Gastroesophageal sphincter (tissue), 4 donors: ENCODE data around the gene MAP3K3. TPM values are rescaled to one million over a fixed set of nuclear protein-coding genes. Genes with fewer than 3 reads are reported as not detected.

Experiments
- ATAC-seq: fragments of 150-250 bp; one replicate; pipeline ENCODE4 v1.9.1; 2016; ENCODE audit warnings: mild to moderate bottlenecking, moderate library complexity
- H3K27ac ChIP-seq, 4 donors: fragments of 200-600 bp; sonication (generic) in 3 of 4; 1 replicate in 3 of 4; 2 replicates in 1 of 4; pipeline ENCODE4 v1.5.1; 2016 to 2019
- H3K27me3 ChIP-seq: fragments of 200-600 bp; sonication (generic); one replicate; pipeline ENCODE4 v1.5.1; 2019
- H3K36me3 ChIP-seq, 2 donors: fragments of 200-600 bp; sonication (generic); one replicate each; pipeline ENCODE4 v1.5.1; 2019; ENCODE audit warnings: control low read depth in 1 of 2
- H3K4me1 ChIP-seq, 3 donors: fragments of 200-600 bp; sonication (generic); 1 replicate in 2 of 3; 2 replicates in 1 of 3; pipeline ENCODE4 v1.5.1; 2016 to 2019; ENCODE audit warnings: control low read depth in 2 of 3
- H3K4me3 ChIP-seq, 2 donors: fragments of 200-600 bp; sonication (generic); one replicate each; pipeline ENCODE4 v1.5.1; 2019; ENCODE audit warnings: mild to moderate bottlenecking in 1 of 2, moderate library complexity in 1 of 2
- H3K9me3 ChIP-seq, 3 donors: fragments of 200-600 bp; sonication (generic); one replicate each; pipeline ENCODE4 v1.5.1; 2017 to 2019; ENCODE audit warnings: control low read depth in 2 of 3
- EP300 ChIP-seq: sonication (generic); formaldehyde crosslinking; IDR thresholded peaks from one replicate; pipeline ENCODE4 v1.6.1; 2017; ENCODE audit warnings: antibody characterized with exemption, mild to moderate bottlenecking
- POLR2A ChIP-seq, 2 donors: fragments of 450-650 bp; IDR thresholded peaks; one replicate each; pipeline ENCODE4 v1.6.1; 2017; ENCODE audit warnings: antibody characterized with exemption in 2 of 2, mild to moderate bottlenecking in 2 of 2, moderate library complexity in 1 of 2
- POLR2AphosphoS5 ChIP-seq: sonication (generic); formaldehyde crosslinking; IDR thresholded peaks from one replicate; pipeline ENCODE4 v1.6.1; 2017; ENCODE audit warnings: antibody characterized with exemption
- WGBS, 2 donors: methylation state at CpG; one replicate each; pipeline ENCODE4 v1.1.5; 2018; ENCODE audit warnings: low coverage in 1 of 2; 5-methylcytosine and 5-hydroxymethylcytosine counted together
- total RNA-seq, 4 donors: library from RNA; depleted of rRNA; stranded (reverse); fragments of >200 nt; gene quantifications; one replicate each; pipeline ENCODE4 v1.1.0, GENCODE V29; 2016
- TF ChIP-seq, protein P1 (sequence below), 4 experiments: fragments of 200-600 bp in 2 of 4; fragments of 450-650 bp in 2 of 4; sonication (generic) in 1 of 4; IDR thresholded peaks; one replicate each; pipeline ENCODE4 v1.5.1; 2017 to 2019; ENCODE audit warnings: antibody characterized with exemption in 4 of 4, mild to moderate bottlenecking in 2 of 4, moderate library complexity in 2 of 4

Gene MAP3K3
- total RNA-seq, 4 donors from 2014 or later = 64.9 to 108 (median 85.7) TPM

- H3K27me3 ChIP-seq = no peaks in the 10 kb centered on the region
- H3K4me1 ChIP-seq = peaks cover 0 to 70% (median 19%) of the 10 kb centered on the region in 3 donors
- peak overlapping the region; percentile 26 to 72 for H3K4me3 ChIP-seq
- H3K36me3 ChIP-seq = peaks cover 0 to 30% of the 10 kb centered on the region in 2 donors
- WGBS, 2 donors = no CpG with 5 or more reads among the region's 45 CpGs
- TF ChIP-seq, protein P1, sequence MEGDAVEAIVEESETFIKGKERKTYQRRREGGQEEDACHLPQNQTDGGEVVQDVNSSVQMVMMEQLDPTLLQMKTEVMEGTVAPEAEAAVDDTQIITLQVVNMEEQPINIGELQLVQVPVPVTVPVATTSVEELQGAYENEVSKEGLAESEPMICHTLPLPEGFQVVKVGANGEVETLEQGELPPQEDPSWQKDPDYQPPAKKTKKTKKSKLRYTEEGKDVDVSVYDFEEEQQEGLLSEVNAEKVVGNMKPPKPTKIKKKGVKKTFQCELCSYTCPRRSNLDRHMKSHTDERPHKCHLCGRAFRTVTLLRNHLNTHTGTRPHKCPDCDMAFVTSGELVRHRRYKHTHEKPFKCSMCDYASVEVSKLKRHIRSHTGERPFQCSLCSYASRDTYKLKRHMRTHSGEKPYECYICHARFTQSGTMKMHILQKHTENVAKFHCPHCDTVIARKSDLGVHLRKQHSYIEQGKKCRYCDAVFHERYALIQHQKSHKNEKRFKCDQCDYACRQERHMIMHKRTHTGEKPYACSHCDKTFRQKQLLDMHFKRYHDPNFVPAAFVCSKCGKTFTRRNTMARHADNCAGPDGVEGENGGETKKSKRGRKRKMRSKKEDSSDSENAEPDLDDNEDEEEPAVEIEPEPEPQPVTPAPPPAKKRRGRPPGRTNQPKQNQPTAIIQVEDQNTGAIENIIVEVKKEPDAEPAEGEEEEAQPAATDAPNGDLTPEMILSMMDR (IDR thresholded peaks at IDR 0.05) = no peak
- TF ChIP-seq POLR2A (IDR thresholded peaks at IDR 0.05) (no peak), POLR2AphosphoS5 (no peak), EP300 (no peak)
- peak overlapping the region in 3 of 4 donors; percentile 76 to 78 (median 77) for H3K27ac ChIP-seq
- H3K9me3 ChIP-seq = no peaks in the 10 kb centered on the region
- no peak for ATAC-seq
These were observed 76.8 kb downstream of the MAP3K3 start for GRCh38 chr17:63698886-63699637.

DNA sequence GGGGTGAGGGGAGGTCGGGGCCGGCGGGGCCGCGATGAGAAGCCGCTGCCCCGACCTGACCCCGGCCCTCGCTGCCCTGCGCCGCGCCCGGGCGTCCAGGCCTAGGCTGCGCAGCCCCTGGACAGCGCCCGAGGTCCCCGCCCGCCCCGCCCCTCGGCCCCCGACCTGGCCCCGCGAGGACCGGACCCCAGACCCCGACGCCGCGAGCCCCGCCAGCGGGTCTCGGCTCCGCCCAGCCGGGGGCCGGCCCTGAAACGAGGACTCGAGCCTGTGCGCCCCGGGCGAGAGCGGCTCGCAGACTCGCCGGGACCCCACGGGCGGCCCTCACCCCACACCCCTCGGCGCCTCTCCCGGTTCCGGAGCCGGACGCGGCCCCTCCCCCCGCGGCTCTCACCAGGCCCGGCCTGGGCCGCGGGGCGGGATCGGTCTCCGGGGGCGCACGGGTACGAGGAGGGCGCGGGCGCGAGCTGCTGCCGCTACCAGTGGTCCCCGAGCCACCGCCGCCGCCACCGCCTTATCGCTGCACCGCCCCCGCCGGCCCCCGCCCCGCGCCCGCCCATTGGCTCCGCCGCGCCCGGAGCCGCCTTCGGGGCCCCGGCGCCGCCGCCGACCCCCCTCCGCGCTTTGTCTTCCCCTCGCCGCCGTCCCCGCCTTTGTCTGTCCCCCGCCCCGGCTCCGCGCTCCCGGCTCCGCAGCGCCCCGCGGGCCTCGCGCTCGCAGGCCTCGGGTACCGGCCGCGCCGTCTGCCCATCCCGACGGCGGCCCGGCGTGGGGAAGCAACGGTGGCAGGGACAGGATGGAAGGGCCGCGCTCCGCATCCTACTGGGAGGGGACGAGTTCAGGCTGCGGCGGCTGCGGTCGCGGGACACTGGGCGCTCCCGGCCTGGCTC, 77.7 kb downstream of the MAP3K3 start, which contains the start of gene LIMD2:
TSS of gene LIMD2 (minus strand) at position 488 of the 890 bp plus-strand sequence. CDS start 827 bp downstream, outside the sequence.
- peak; percentile 26 for ATAC-seq
- peaks cover 0 to 63% (median 19%) of the 10 kb centered on the region in 3 donors for H3K4me1 ChIP-seq
- H3K36me3 ChIP-seq = peaks cover 0 to 30% of the 10 kb centered on the region in 2 donors
- no peaks in the 10 kb centered on the region for H3K9me3 ChIP-seq
- peak within 1 kb of the TSS in 3 of 4 donors; percentile 76 to 78 (median 77) for H3K27ac ChIP-seq
- TF ChIP-seq EP300 (no peak), POLR2A (IDR thresholded peaks at IDR 0.05) (peak in 1 of 2 donors; percentile 10)
- H3K4me3 ChIP-seq = peak within 1 kb of the TSS; percentile 26 to 72
- WGBS, 2 donors = no CpG with 5 or more reads among the region's 133 CpGs
- no peaks in the 10 kb centered on the region for H3K27me3 ChIP-seq

GRCh38 chr17:63700528-63701455, 78.6 kb downstream of the MAP3K3 start:
- peaks cover 0 to 60% (median 19%) of the 10 kb centered on the region in 3 donors for H3K4me1 ChIP-seq
- H3K27me3 ChIP-seq = no peaks in the 10 kb centered on the region
- peak overlapping the region; percentile 26 to 72 for H3K4me3 ChIP-seq
- ATAC-seq = peak; percentile 32
- H3K27ac ChIP-seq = peak overlapping the region in 3 of 4 donors; percentile 76 to 78 (median 77)
- no CpG with 5 or more reads among the region's 88 CpGs for WGBS, 2 donors
- H3K36me3 ChIP-seq = peaks cover 0 to 33% of the 10 kb centered on the region in 2 donors
- no peak for TF ChIP-seq POLR2A (IDR thresholded peaks at IDR 0.05)
- peak; percentile 77 for TF ChIP-seq POLR2AphosphoS5
- TF ChIP-seq, protein P1 (IDR thresholded peaks at IDR 0.05) = peak in 3 of 4 experiments; percentile 12 to 27 (median 15)
- H3K9me3 ChIP-seq = no peaks in the 10 kb centered on the region

- no peak for ATAC-seq
- TF ChIP-seq EP300 (no peak), POLR2AphosphoS5 (no peak), POLR2A (IDR thresholded peaks at IDR 0.05) (no peak)
- TF ChIP-seq, protein P1 (IDR thresholded peaks at IDR 0.05) = no peak
- Histone ChIP-seq H3K27me3 (no peaks in the 10 kb centered on the region), H3K9me3 (no peaks in the 10 kb centered on the region), H3K4me3 (peak overlapping the region in 1 of 2 donors; percentile 72), H3K27ac (peak overlapping the region in 3 of 4 donors; percentile 76 to 78 (median 77)), H3K4me1 (peaks cover 0 to 57% (median 19%) of the 10 kb centered on the region in 3 donors), H3K36me3 (peaks cover 0 to 40% of the 10 kb centered on the region in 2 donors)
- 70% methylated on average over 5 of the region's 10 CpGs; no CpG with 5 or more reads in 1 of the 2 donors for WGBS, 2 donors
These were observed 79.2 kb downstream of the MAP3K3 start for GRCh38 chr17:63701456-63701820.
